Peyer's patch (tissue), 4 donors: Measurements from ENCODE around the gene TEX101. TPM values are rescaled to one million over a fixed set of nuclear protein-coding genes. Genes with fewer than 3 reads are reported as not detected.

Experiments used
- DNase-seq, 3 donors: peaks; one replicate each; pipeline ENCODE4 v3.0.0-alpha.2; 2017 to 2019
- H3K27ac ChIP-seq, 4 donors: fragments of 200-600 bp; sonication (generic); one replicate each; pipeline ENCODE4 v1.5.1; 2016 to 2019
- H3K27me3 ChIP-seq, 2 donors: fragments of 200-600 bp; sonication (generic); one replicate each; pipeline ENCODE4 v1.5.1; 2019
- H3K36me3 ChIP-seq, 3 donors: fragments of 200-600 bp; sonication (generic); one replicate each; pipeline ENCODE4 v1.5.1; 2016 to 2019
- H3K4me1 ChIP-seq, 4 donors: fragments of 200-600 bp; sonication (generic); one replicate each; pipeline ENCODE4 v1.5.1; 2016 to 2019
- H3K4me3 ChIP-seq, 4 donors: fragments of 200-600 bp; sonication (generic); 1 replicate in 3 of 4; 2 replicates in 1 of 4; pipeline ENCODE4 v1.5.1; 2016 to 2019; ENCODE audit warnings: mild to moderate bottlenecking in 1 of 4
- H3K9me3 ChIP-seq, 4 donors: fragments of 200-600 bp; sonication (generic); one replicate each; pipeline ENCODE4 v1.5.1; 2016 to 2019; ENCODE audit warnings: mild to moderate bottlenecking in 1 of 4
- POLR2A ChIP-seq, 2 donors: fragments of 450-650 bp; IDR thresholded peaks; one replicate each; pipeline ENCODE4 v1.5.1; 2017; ENCODE audit warnings: antibody characterized with exemption in 2 of 2, mild to moderate bottlenecking in 2 of 2, moderate library complexity in 2 of 2
- total RNA-seq, 4 donors: library from RNA; depleted of rRNA; stranded (reverse); fragments of >200 nt; gene quantifications; one replicate each; pipeline ENCODE4 v1.1.0, GENCODE V29; 2016
- TF ChIP-seq, protein P1 (sequence below), 6 experiments: fragments of 450-650 bp in 4 of 6; fragments of 200-600 bp in 2 of 6; sonication (generic) in 1 of 6; IDR thresholded peaks; one replicate each; pipeline ENCODE4 v1.5.1; 2017 to 2019; ENCODE audit warnings: antibody characterized with exemption in 6 of 6, mild to moderate bottlenecking in 3 of 6, moderate library complexity in 1 of 6

TEX101 gene
- total RNA-seq, 4 donors from 2014 or later = not detected

DNA sequence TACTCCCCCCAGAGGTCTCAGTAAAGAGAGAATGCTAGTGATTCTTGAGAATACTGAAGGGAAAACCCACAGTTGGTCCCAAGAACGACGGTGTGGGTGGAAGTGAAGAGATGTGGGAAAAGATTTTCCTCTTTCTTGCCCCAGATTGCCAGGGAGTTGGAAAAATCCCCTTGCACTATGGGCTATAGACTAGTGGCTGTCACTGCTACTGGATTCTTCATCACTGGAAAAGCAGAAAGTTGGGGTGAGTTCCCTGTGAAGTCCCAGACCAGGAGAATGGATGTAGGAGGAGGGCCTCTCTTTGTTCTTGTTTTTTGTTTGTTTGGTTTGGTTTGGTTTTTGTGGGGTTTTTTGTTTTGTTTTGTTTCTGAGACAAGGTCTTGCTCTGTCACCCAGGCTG, 39.3 kb downstream of the TEX101 start:
- DNase-seq = no peak
- Histone ChIP-seq H3K27ac (no peak overlapping the region), H3K27me3 (no peaks in the 10 kb centered on the region), H3K4me3 (no peak overlapping the region), H3K4me1 (peaks cover 0 to 11% (median 0%) of the 10 kb centered on the region in 4 donors), H3K9me3 (no peaks in the 10 kb centered on the region), H3K36me3 (no peaks in the 10 kb centered on the region)
- TF ChIP-seq, protein P1, sequence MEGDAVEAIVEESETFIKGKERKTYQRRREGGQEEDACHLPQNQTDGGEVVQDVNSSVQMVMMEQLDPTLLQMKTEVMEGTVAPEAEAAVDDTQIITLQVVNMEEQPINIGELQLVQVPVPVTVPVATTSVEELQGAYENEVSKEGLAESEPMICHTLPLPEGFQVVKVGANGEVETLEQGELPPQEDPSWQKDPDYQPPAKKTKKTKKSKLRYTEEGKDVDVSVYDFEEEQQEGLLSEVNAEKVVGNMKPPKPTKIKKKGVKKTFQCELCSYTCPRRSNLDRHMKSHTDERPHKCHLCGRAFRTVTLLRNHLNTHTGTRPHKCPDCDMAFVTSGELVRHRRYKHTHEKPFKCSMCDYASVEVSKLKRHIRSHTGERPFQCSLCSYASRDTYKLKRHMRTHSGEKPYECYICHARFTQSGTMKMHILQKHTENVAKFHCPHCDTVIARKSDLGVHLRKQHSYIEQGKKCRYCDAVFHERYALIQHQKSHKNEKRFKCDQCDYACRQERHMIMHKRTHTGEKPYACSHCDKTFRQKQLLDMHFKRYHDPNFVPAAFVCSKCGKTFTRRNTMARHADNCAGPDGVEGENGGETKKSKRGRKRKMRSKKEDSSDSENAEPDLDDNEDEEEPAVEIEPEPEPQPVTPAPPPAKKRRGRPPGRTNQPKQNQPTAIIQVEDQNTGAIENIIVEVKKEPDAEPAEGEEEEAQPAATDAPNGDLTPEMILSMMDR (IDR thresholded peaks at IDR 0.05) = no peak
- TF ChIP-seq POLR2A (IDR thresholded peaks at IDR 0.05) = no peak

DNA sequence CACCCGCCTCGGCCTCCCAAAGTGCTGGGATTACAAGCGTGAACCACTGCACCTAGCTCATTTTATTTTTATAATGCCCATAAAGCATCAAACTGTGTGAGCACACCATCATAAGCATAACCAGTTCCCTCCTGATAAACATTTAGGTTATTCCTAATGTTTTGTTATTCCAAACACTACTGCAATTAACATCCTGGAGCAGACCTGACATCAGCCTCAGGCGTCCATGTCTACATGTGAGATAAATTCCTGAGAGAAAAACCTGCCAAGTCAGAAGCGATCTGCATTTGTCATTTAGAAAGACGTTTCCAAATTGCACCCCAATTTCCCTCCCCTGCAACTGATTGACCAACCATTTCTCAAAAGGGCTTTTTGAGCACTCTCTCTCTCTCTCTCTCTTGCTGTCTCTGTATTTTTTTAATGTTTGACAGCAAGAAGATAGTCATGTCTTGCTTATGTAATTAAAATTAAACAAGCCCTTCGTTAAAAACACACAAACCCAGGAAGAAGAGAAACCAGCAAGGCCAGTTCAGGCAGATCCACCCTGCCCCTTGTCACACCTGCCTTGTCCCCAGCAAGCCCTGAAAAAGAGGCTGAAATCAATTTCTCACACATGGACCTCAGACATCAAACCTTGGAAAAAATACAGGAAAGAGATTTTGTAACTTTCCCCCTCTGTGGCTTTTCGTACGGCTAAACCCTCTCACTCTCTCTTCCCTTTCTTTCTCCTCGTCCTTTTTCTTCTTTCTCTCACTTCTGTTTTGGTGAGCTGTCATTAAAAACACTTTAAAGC, 40.8 kb downstream of the TEX101 start:
- H3K27ac ChIP-seq = no peak overlapping the region
- no peak for DNase-seq

DNA sequence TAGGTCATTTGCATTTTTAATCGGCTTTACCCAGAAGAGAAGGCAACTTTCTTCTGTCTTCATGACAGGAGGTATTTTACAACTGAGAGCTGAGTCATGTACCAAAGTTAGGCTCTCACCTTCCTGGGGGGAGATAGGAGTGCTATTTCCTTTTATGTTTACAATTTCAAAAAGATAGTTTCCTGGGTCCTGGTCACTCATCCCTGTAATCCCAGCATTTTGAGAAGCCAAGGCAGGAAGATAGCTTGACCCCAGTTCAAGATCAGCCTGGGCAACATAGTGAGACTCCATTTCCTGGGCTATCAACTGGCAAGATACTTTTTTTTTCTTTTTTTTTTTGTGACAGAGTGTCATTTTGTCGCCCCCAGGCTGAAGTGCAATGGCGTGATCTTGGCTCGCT, 43.1 kb downstream of the TEX101 start:
- no peaks in the 10 kb centered on the region for H3K27me3 ChIP-seq
- H3K4me3 ChIP-seq = no peak overlapping the region
- no peaks in the 10 kb centered on the region for H3K9me3 ChIP-seq
- no peaks in the 10 kb centered on the region for H3K36me3 ChIP-seq
- DNase-seq = no peak
- H3K27ac ChIP-seq = no peak overlapping the region
- H3K4me1 ChIP-seq = peaks cover 0 to 10% (median 0%) of the 10 kb centered on the region in 4 donors
- TF ChIP-seq POLR2A (IDR thresholded peaks at IDR 0.05) = no peak
- TF ChIP-seq, protein P1 (IDR thresholded peaks at IDR 0.05) = no peak

More for the DNA sequence above, 40.8 kb downstream of the TEX101 start:
- no peak overlapping the region for H3K4me3 ChIP-seq
- H3K9me3 ChIP-seq = no peaks in the 10 kb centered on the region
- TF ChIP-seq, protein P1 (IDR thresholded peaks at IDR 0.05) = no peak
- TF ChIP-seq POLR2A (IDR thresholded peaks at IDR 0.05) = no peak
- peaks cover 0 to 9% (median 0%) of the 10 kb centered on the region in 4 donors for H3K4me1 ChIP-seq
- no peaks in the 10 kb centered on the region for H3K27me3 ChIP-seq
- H3K36me3 ChIP-seq = no peaks in the 10 kb centered on the region

DNA sequence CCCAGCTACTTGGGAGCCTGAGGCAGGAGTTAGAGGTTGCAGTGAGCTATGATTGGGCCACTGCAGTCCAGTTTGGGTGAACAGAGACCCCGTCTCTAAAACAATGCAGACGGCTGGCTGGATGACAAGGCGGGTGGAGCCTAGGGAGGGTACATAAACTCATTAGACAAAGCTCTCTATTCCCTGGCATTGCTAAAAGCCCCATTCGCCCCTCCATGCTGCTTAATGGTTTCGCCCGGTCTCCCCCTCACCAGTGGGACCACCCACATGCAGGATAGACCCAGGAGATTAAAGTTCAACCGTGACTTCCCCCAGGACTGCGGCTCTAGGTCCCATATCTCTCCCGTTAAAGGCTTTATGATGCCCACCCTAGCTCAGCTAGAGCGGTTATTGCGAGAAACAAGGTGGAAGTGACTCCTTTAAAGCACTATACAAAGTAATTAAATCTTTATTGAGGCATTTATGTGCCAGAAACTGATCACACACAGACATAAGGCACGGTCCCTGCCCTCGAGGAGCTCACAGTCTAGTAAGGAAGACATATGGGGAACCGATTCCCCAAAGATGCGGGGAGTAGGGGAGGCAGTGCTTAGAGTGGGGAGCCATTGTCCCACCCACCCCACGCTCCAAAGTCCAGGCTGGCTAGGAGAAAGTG, 45.8 kb downstream of the TEX101 start:
- TF ChIP-seq, protein P1 (IDR thresholded peaks at IDR 0.05) = no peak
- TF ChIP-seq POLR2A (IDR thresholded peaks at IDR 0.05) = no peak
- no peaks in the 10 kb centered on the region for H3K36me3 ChIP-seq
- H3K4me1 ChIP-seq = peaks cover 0 to 22% (median 0%) of the 10 kb centered on the region in 4 donors
- no peaks in the 10 kb centered on the region for H3K27me3 ChIP-seq
- no peaks in the 10 kb centered on the region for H3K9me3 ChIP-seq
- H3K27ac ChIP-seq = no peak overlapping the region
- DNase-seq = no peak
- no peak overlapping the region for H3K4me3 ChIP-seq

DNA sequence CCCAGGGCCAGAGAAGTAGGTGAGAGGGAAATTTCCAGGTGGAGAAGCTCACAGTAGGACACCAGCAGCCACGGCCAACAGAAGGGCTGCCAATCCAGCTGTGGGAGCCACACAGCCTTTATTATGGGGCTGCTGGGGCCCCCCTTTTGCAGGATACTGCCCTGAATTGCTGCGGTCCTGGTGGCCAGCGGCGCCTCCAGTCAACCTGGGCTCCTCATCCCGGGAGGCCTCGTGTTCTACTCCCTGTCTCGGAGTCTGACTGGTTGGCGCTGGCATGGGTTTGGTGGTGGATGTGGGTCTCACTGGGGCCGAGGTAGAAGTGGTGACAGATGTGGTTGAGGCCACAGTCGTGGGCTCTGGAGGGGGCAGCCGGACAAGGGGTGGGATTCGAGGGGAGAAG, 46.6 kb downstream of the TEX101 start:
- DNase-seq = no peak
- TF ChIP-seq, protein P1 (IDR thresholded peaks at IDR 0.05) = no peak
- TF ChIP-seq POLR2A (IDR thresholded peaks at IDR 0.05) = no peak
- Histone ChIP-seq H3K36me3 (no peaks in the 10 kb centered on the region), H3K4me1 (peaks cover 0 to 19% (median 0%) of the 10 kb centered on the region in 4 donors), H3K4me3 (no peak overlapping the region), H3K27me3 (no peaks in the 10 kb centered on the region), H3K9me3 (no peaks in the 10 kb centered on the region), H3K27ac (no peak overlapping the region)
